GM23338 (cell line): ENCODE measurements around the gene FAM114A2. TPM values are rescaled to one million over a fixed set of nuclear protein-coding genes. Genes with fewer than 3 reads are reported as not detected.

ENCODE experiments used
- ATAC-seq: fragments of 200-7000 bp; cut with Tn5 transposase; 3 replicates; pipeline ENCODE4 v1.9.1; 2020
- DNase-seq: peaks from one replicate; pipeline ENCODE4 v3.0.0-alpha.2; 2015; ENCODE audit warnings: low spot score
- H2AFZ ChIP-seq: fragments of 200-600 bp; sonication (generic); 2 replicates; pipeline ENCODE4 v1.8.0; 2016; ENCODE audit warnings: antibody characterized with exemption, mild to moderate bottlenecking, moderate library complexity
- H3F3A ChIP-seq: fragments of 200-600 bp; sonication (generic); replicated peaks from 2 replicates; pipeline ENCODE4 v1.8.0; 2017; ENCODE audit warnings: antibody characterized with exemption, mixed run types, low read depth
- H3K27ac ChIP-seq: fragments of 200-600 bp; sonication (generic); 2 replicates; pipeline ENCODE4 v1.6.1; 2016; ENCODE audit warnings: low read depth
- H3K27me3 ChIP-seq: fragments of 200-600 bp; sonication (generic); 2 replicates; pipeline ENCODE4 v1.8.0; 2016; ENCODE audit warnings: mild to moderate bottlenecking, mixed run types, moderate library complexity; ENCODE audit not compliant: insufficient read depth
- H3K36me3 ChIP-seq: fragments of 200-600 bp; sonication (generic); 2 replicates; pipeline ENCODE4 v1.8.0; 2016; ENCODE audit warnings: mild to moderate bottlenecking; ENCODE audit not compliant: insufficient read depth
- H3K4me1 ChIP-seq: fragments of 200-600 bp; sonication (generic); 2 replicates; pipeline ENCODE4 v1.8.0; 2016; ENCODE audit warnings: mild to moderate bottlenecking, moderate library complexity; ENCODE audit not compliant: insufficient read depth
- H3K4me2 ChIP-seq: fragments of 200-600 bp; sonication (generic); 2 replicates; pipeline ENCODE4 v1.7.1; 2017; ENCODE audit warnings: mixed run types
- H3K4me3 ChIP-seq: fragments of 200-600 bp; sonication (generic); 2 replicates; pipeline ENCODE4 v1.6.1; 2016; ENCODE audit warnings: mixed run types
- H3K79me2 ChIP-seq: fragments of 200-600 bp; sonication (generic); replicated peaks from 2 replicates; pipeline ENCODE4 v1.8.0; 2017; ENCODE audit warnings: mild to moderate bottlenecking; ENCODE audit not compliant: insufficient read depth
- H3K9me2 ChIP-seq: fragments of 200-600 bp; sonication (generic); 2 replicates; pipeline ENCODE4 v1.8.0; 2017; ENCODE audit not compliant: insufficient read depth
- H4K20me1 ChIP-seq: fragments of 200-600 bp; sonication (generic); replicated peaks from 2 replicates; pipeline ENCODE4 v1.8.0; 2017; ENCODE audit warnings: mild to moderate bottlenecking; ENCODE audit not compliant: insufficient read depth
- H3K27ac Mint-ChIP-seq: 2 replicates; pipeline ENCODE4 v1.8.0; 2020; ENCODE audit warnings: inconsistent platforms, mild to moderate bottlenecking, moderate library complexity, mixed read lengths
- H3K27me3 Mint-ChIP-seq: 3 replicates; pipeline ENCODE4 v1.8.0; 2022; ENCODE audit warnings: low read depth, mild to moderate bottlenecking, moderate library complexity, mixed read lengths, inconsistent platforms; ENCODE audit not compliant: insufficient read depth, poor library complexity
- H3K36me3 Mint-ChIP-seq: 3 replicates; pipeline ENCODE4 v1.8.0; 2021; ENCODE audit warnings: low read depth, mild to moderate bottlenecking, inconsistent platforms, moderate library complexity, mixed read lengths
- H3K4me1 Mint-ChIP-seq: 3 replicates; pipeline ENCODE4 v1.8.0; 2020; ENCODE audit warnings: mild to moderate bottlenecking, inconsistent platforms, mixed read lengths
- H3K4me3 Mint-ChIP-seq: 3 replicates; pipeline ENCODE4 v1.8.0; 2021; ENCODE audit warnings: moderate library complexity, mild to moderate bottlenecking, inconsistent platforms, mixed read lengths
- H3K9me3 Mint-ChIP-seq: 3 replicates; pipeline ENCODE4 v1.8.0; 2020; ENCODE audit warnings: moderate library complexity, mild to moderate bottlenecking, inconsistent platforms, mixed read lengths
- CREB1 ChIP-seq: fragments of 250-450 bp; sonication (Bioruptor Pico); IDR thresholded peaks from 2 replicates; pipeline ENCODE4 v1.5.0; 2020; ENCODE audit warnings: low read depth, mild to moderate bottlenecking, moderate library complexity
- CTCF ChIP-seq, 2 experiments: fragments of 200-600 bp in 1 of 2; sonication (generic) in 1 of 2; conservative IDR thresholded peaks; 2 replicates each; pipeline versions ENCODE4 v1.5.1 to v1.6.1; 2016 to 2017; ENCODE audit warnings: antibody characterized with exemption in 2 of 2, low read depth in 2 of 2, mild to moderate bottlenecking in 2 of 2, moderate library complexity in 1 of 2
- ETS1 ChIP-seq: IDR thresholded peaks from 2 replicates; pipeline ENCODE4 v1.6.1; 2016; ENCODE audit warnings: antibody characterized with exemption
- EZH2phosphoT487 ChIP-seq: fragments of 200-600 bp; sonication (generic); IDR thresholded peaks from one replicate; pipeline ENCODE4 v1.8.1; 2018; ENCODE audit warnings: antibody characterized with exemption; ENCODE audit not compliant: unreplicated experiment
- JUNB ChIP-seq: IDR thresholded peaks from one replicate; pipeline ENCODE4 v1.6.1; 2016; ENCODE audit warnings: antibody characterized with exemption; ENCODE audit not compliant: unreplicated experiment
- NANOG ChIP-seq: IDR thresholded peaks from 2 replicates; pipeline ENCODE4 v1.6.1; 2016; ENCODE audit warnings: antibody characterized with exemption, borderline replicate concordance
- POLR2AphosphoS5 ChIP-seq: IDR thresholded peaks from 2 replicates; pipeline ENCODE4 v1.6.1; 2016; ENCODE audit warnings: antibody characterized with exemption, low read depth
- REST ChIP-seq: IDR thresholded peaks from one replicate; pipeline ENCODE4 v1.6.1; 2018; ENCODE audit warnings: antibody characterized with exemption; ENCODE audit not compliant: unreplicated experiment
- STAT1 ChIP-seq: IDR thresholded peaks from one replicate; pipeline ENCODE4 v1.6.1; 2016; ENCODE audit warnings: antibody characterized with exemption; ENCODE audit not compliant: unreplicated experiment
- ZNF114 ChIP-seq: fragments of 250-450 bp; sonication (Bioruptor Pico); IDR thresholded peaks from 2 replicates; pipeline ENCODE4 v1.5.0; 2020; ENCODE audit warnings: mild to moderate bottlenecking, moderate library complexity
- ZNF331 ChIP-seq: fragments of 250-450 bp; sonication (Bioruptor Pico); IDR thresholded peaks from 2 replicates; pipeline ENCODE4 v1.5.0; 2020; ENCODE audit warnings: low read depth, mild to moderate bottlenecking, moderate library complexity
- polyA plus RNA-seq: library from polyadenylated mRNA; unstranded; fragments of >200 nt; fragmentation: Nextera tagmentation; extraction: Ambion mirVana; gene quantifications from 2 replicates; pipeline ENCODE4 v1.2.1, GENCODE V29; 2016
- total RNA-seq: library from RNA; depleted of rRNA; stranded (reverse); fragments of >200 nt; shearing (Covaris generic); gene quantifications from 2 replicates; pipeline ENCODE4 v1.2.3, GENCODE V29; 2014

The FAM114A2 gene
- total and polyA plus RNA-seq, 2 experiments from 2014 or later, result 4.9 to 5.8 TPM

GRCh38 chr5:154044581-154044980 is 5.9 kb upstream of the FAM114A2 start:
- H3K27ac Mint-ChIP-seq, result no peak overlapping the region
- Histone ChIP-seq H2AFZ (no peak overlapping the region), H3K79me2 (peaks cover 26% of the 10 kb centered on the region), H3K4me1 (peaks cover 8% of the 10 kb centered on the region), H3K27me3 (no peaks in the 10 kb centered on the region), H3K4me3 (no peak overlapping the region), H3K27ac (no peak overlapping the region), H3K9me2 (no peaks in the 10 kb centered on the region), H4K20me1 (peaks cover 10% of the 10 kb centered on the region; the same call in 1 of the 2 replicates), H3K36me3 (no peaks in the 10 kb centered on the region), H3K4me2 (no peak overlapping the region), H3F3A (no peaks in the 10 kb centered on the region)
- no peak for TF ChIP-seq NANOG
- ATAC-seq, result no peak
- no peak overlapping the region for H3K4me3 Mint-ChIP-seq
- no peak for DNase-seq
- H3K4me1 Mint-ChIP-seq, result peaks cover 2% of the 10 kb centered on the region; the same call in 2 of the 3 replicates
- no peaks in the 10 kb centered on the region for H3K9me3 Mint-ChIP-seq
- H3K27me3 Mint-ChIP-seq, result no peaks in the 10 kb centered on the region
- no peaks in the 10 kb centered on the region for H3K36me3 Mint-ChIP-seq

- H3K79me2 ChIP-seq, result peaks cover 31% of the 10 kb centered on the region
- ATAC-seq, result no peak
- H3K27ac ChIP-seq, result no peak overlapping the region
- TF ChIP-seq ZNF114 (CRISPR knock-in tag) (no peak), ZNF331 (CRISPR knock-in tag) (no peak), ETS1 (no peak), CTCF (conservative IDR thresholded peaks at IDR 0.05; ENCODE audit: low read depth in 2 of 2) (no peak), EZH2phosphoT487 (no peak), JUNB (no peak), CREB1 (CRISPR knock-in tag) (no peak), STAT1 (no peak), REST (no peak), POLR2AphosphoS5 (no peak), NANOG (no peak)
Measured at GRCh38 chr5:154044099-154044498, 5.4 kb upstream of the FAM114A2 start.

More at GRCh38 chr5:154044099-154044498, 5.4 kb upstream of the FAM114A2 start:
- peaks cover 7% of the 10 kb centered on the region; the same call in 2 of the 3 replicates for H3K4me1 Mint-ChIP-seq
- Histone ChIP-seq H3K9me2 (no peaks in the 10 kb centered on the region), H3K4me1 (peaks cover 10% of the 10 kb centered on the region), H2AFZ (no peak overlapping the region), H4K20me1 (peaks cover 10% of the 10 kb centered on the region; the same call in 1 of the 2 replicates), H3K36me3 (no peaks in the 10 kb centered on the region), H3F3A (no peaks in the 10 kb centered on the region), H3K4me3 (no peak overlapping the region), H3K4me2 (no peak overlapping the region), H3K27me3 (no peaks in the 10 kb centered on the region)
- H3K27me3 Mint-ChIP-seq, result peaks cover under 1% of the 10 kb centered on the region
- H3K27ac Mint-ChIP-seq, result no peak overlapping the region
- DNase-seq, result no peak
- H3K36me3 Mint-ChIP-seq, result no peaks in the 10 kb centered on the region
- no peaks in the 10 kb centered on the region for H3K9me3 Mint-ChIP-seq
- no peak overlapping the region for H3K4me3 Mint-ChIP-seq
